ENCODE results near the gene NOS1AP. TPM values are rescaled to one million over a fixed set of nuclear protein-coding genes. Genes with fewer than 3 reads are reported as not detected.
A peak's percentile ranks its signal among the peaks of the same experiment; 100 is the strongest.

NOS1AP gene
- total RNA-seq, 1 experiment from 2014 or later: 5.3 TPM

DNA sequence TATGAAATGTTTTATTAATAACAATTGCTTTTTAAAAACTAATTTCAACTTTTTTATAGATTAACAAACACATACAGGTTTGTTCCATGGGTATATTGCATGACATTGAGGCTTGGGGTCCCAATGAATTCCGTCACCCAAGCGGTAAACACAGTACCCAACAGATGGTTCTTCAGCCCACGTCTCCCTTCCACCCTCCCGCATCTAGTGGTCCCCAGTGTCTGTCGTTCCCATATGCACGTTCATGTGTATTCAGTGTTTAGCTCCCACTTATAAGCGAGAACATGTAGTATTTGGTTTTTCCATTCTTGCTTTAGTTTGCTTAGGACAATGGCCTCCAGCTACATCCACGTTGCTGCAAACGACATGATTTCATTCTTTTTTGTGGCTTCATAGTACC, 48.6 kb downstream of the NOS1AP start:
- Histone ChIP-seq H3K4me2 (ENCODE audit: low read length) (no peak overlapping the region), H3K4me1 (ENCODE audit: control insufficient read depth in 1 of 2, insufficient read depth in 2 of 2, low read length in 2 of 2) (peaks cover 0 to 7% of the 10 kb centered on the region in 2 experiments; a peak in 3 of 4 replicates), H3K9me2 (ENCODE audit: insufficient read depth) (no peaks in the 10 kb centered on the region), H3K9me3 (ENCODE audit: control insufficient read depth in 1 of 2, insufficient read depth in 1 of 2, low read depth in 1 of 2, low read length in 2 of 2) (no peaks in the 10 kb centered on the region), H3K79me2 (ENCODE audit: insufficient read depth, low read length) (no peaks in the 10 kb centered on the region), H3K9ac (ENCODE audit: low read length) (no peak overlapping the region), H3K27me3 (ENCODE audit: insufficient read depth, low read length) (no peaks in the 10 kb centered on the region), H4K20me1 (ENCODE audit: insufficient read depth) (no peaks in the 10 kb centered on the region), H3K4me3 (replicated peaks in 1 of 2; ENCODE audit: low read depth in 1 of 2, low read length in 2 of 2) (no peak overlapping the region), H2AFZ (ENCODE audit: low read depth, low read length, poor library complexity, severe bottlenecking) (no peak overlapping the region), H3K27ac (ENCODE audit: low read depth, low read length) (no peak overlapping the region), H3K36me3 (ENCODE audit: control insufficient read depth in 1 of 2, insufficient read depth in 2 of 2, low read length in 2 of 2) (no peaks in the 10 kb centered on the region)
- ChIA-PET CTCF (no interaction called here), RAD21 (ENCODE audit: low non-redundant PET in 1 of 2, low total read pairs in 2 of 2, uncharacterized antibody in 2 of 2, unreplicated experiment in 2 of 2) (no interaction called here), POLR2A (no interaction called here)
- no TSS peak for BruUV-seq (replicated peaks)
- intact Hi-C loops (cut with micrococcal nuclease): no loop called here
- DNase-seq (ENCODE audit: low read depth, low spot score): no peak
- no peak for ATAC-seq
- TF ChIP-seq CTCF (IDR thresholded peaks at IDR 0.05 in 2 of 3, conservative IDR thresholded peaks at IDR 0.05 in 1 of 3; ENCODE audit: borderline replicate concordance in 1 of 3, insufficient read depth in 1 of 3, low read depth in 2 of 3, low read length in 2 of 3) (no peak), FOSL1 (IDR thresholded peaks at IDR 0.05; ENCODE audit: low read depth) (no peak), CEBPB (IDR thresholded peaks at IDR 0.05; ENCODE audit: low read depth) (no peak), EZH2 (IDR thresholded peaks at IDR 0.05) (no peak), SP1 (IDR thresholded peaks at IDR 0.05; ENCODE audit: low read depth) (no peak), EGR1 (IDR thresholded peaks at IDR 0.05; ENCODE audit: low read depth) (no peak)

DNA sequence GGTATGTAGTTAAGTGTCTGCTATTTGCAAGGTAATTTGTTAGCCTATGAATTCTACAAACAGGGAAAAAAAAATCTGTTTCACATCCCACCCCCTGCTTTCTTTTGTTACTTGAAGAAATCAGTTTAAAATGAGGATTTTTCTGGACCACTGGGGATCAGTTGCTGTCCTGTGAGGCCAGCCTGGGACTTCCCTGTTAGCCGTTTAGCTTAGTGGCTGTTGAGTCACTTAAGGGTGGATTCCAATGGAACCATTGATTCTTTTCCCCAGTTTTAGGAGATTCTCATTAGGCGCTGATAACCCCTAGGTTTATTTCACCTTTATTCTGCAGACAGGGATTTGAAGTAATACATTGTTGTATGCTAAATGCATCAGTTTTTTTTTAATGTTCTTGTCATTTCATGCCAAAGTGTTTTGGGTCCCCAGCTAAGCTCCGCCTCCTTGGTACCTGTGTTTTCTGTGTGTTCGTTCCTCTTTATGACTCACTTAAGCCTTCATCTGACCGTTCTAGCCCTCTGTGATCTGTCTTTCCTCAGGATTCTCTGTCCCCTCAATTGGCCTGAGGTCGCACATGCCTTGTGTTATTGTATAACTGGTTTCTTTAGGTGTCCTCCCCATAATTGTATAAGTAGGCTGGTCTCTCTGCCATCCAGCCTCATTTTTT, 59.3 kb downstream of the NOS1AP start:
- Histone ChIP-seq H4K20me1 (ENCODE audit: insufficient read depth) (no peaks in the 10 kb centered on the region), H3K9me2 (ENCODE audit: insufficient read depth) (no peaks in the 10 kb centered on the region), H3K27me3 (ENCODE audit: insufficient read depth, low read length) (no peaks in the 10 kb centered on the region), H3K9ac (ENCODE audit: low read length) (no peak overlapping the region), H3K79me2 (ENCODE audit: insufficient read depth, low read length) (no peaks in the 10 kb centered on the region), H3K27ac (ENCODE audit: low read depth, low read length) (no peak overlapping the region; the same call in 1 of the 2 replicates), H3K4me1 (ENCODE audit: control insufficient read depth in 1 of 2, insufficient read depth in 2 of 2, low read length in 2 of 2) (peaks cover 28 to 37% of the 10 kb centered on the region in 2 experiments), H2AFZ (ENCODE audit: low read depth, low read length, poor library complexity, severe bottlenecking) (peak overlapping the region; percentile 36), H3K4me3 (replicated peaks in 1 of 2; ENCODE audit: low read depth in 1 of 2, low read length in 2 of 2) (peak overlapping the region in 1 of 2 experiments; percentile 7; a peak in 2 of 4 replicates), H3K4me2 (ENCODE audit: low read length) (peak overlapping the region; percentile 61), H3K36me3 (ENCODE audit: control insufficient read depth in 1 of 2, insufficient read depth in 2 of 2, low read length in 2 of 2) (no peaks in the 10 kb centered on the region), H3K9me3 (ENCODE audit: control insufficient read depth in 1 of 2, insufficient read depth in 1 of 2, low read depth in 1 of 2, low read length in 2 of 2) (no peaks in the 10 kb centered on the region)
- intact Hi-C loops (cut with micrococcal nuclease): no loop called here
- CTCF ChIA-PET: interaction anchor here (1.1 to 1.4 kb wide), 2 partner anchors 17 to 43 kb away, joined by 3 read pairs; no protein-coding TSS in a partner anchor
- peak; percentile 88 for ATAC-seq
- RAD21 ChIA-PET (ENCODE audit: low non-redundant PET in 1 of 2, low total read pairs in 2 of 2, uncharacterized antibody in 2 of 2, unreplicated experiment in 2 of 2): interaction anchor here in 1 of 2 experiments (0.8 kb wide), 1 partner anchor 73 kb away, joined by 3 read pairs; no protein-coding TSS in a partner anchor
- POLR2A ChIA-PET: interaction anchor here (1.0 kb wide), 1 partner anchor 16 kb away, joined by 5 read pairs; no protein-coding TSS in a partner anchor
- no TSS peak for BruUV-seq (replicated peaks)
- no peak for DNase-seq (ENCODE audit: low read depth, low spot score)
- TF ChIP-seq JUND (IDR thresholded peaks at IDR 0.05) (no peak; the same call in none of the 2 replicates), EGR1 (IDR thresholded peaks at IDR 0.05; ENCODE audit: low read depth) (0 out of 2 replicates have a peak, but pooled peaks have one; percentile 12), FOSL1 (IDR thresholded peaks at IDR 0.05; ENCODE audit: low read depth) (peak; percentile 78), RAD21 (IDR thresholded peaks at IDR 0.05; ENCODE audit: low read depth) (no peak), POLR2AphosphoS5 (IDR thresholded peaks at IDR 0.05; ENCODE audit: low read depth, low read length) (no peak), ZFX (IDR thresholded peaks at IDR 0.05) (no peak), CEBPB (IDR thresholded peaks at IDR 0.05; ENCODE audit: low read depth) (0 out of 2 replicates have a peak, but pooled peaks have one; percentile 15), EZH2phosphoT487 (IDR thresholded peaks at IDR 0.05; ENCODE audit: borderline replicate concordance) (no peak), EZH2 (IDR thresholded peaks at IDR 0.05) (no peak), SRF (IDR thresholded peaks at IDR 0.05; ENCODE audit: low read depth) (0 out of 2 replicates have a peak, but pooled peaks have one; percentile 14), YY1 (IDR thresholded peaks at IDR 0.05; ENCODE audit: extremely low read depth, insufficient replicate concordance, low read depth, low read length) (no peak), SP1 (IDR thresholded peaks at IDR 0.05; ENCODE audit: low read depth) (peak; percentile 44)
- TF ChIP-seq, protein P1, sequence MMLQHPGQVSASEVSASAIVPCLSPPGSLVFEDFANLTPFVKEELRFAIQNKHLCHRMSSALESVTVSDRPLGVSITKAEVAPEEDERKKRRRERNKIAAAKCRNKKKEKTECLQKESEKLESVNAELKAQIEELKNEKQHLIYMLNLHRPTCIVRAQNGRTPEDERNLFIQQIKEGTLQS (IDR thresholded peaks at IDR 0.05): no peak
